Transverse colon (tissue), 4 donors: ENCODE measurements around the gene AIG1.

Experiments
- EP300 ChIP-seq: sonication (generic); formaldehyde crosslinking; IDR thresholded peaks from one replicate; pipeline ENCODE4 v1.6.1; 2017; ENCODE audit warnings: antibody characterized with exemption, low read depth
- POLR2A ChIP-seq: fragments of 450-650 bp; IDR thresholded peaks from one replicate; pipeline ENCODE4 v1.6.1; 2016; ENCODE audit warnings: antibody characterized with exemption, mild to moderate bottlenecking, moderate library complexity
- POLR2AphosphoS5 ChIP-seq, 3 donors: sonication (generic); formaldehyde crosslinking; IDR thresholded peaks; one replicate each; pipeline ENCODE4 v1.6.1; 2016; ENCODE audit warnings: antibody characterized with exemption in 3 of 3
- TF ChIP-seq, protein P1 (sequence below), 5 experiments: fragments of 200-600 bp in 3 of 5; fragments of 450-650 bp in 2 of 5; sonication (generic) in 3 of 5; IDR thresholded peaks; 1 replicate in 2 of 5; 2 replicates in 3 of 5; pipeline ENCODE4 v1.5.1; 2016 to 2017; ENCODE audit warnings: antibody characterized with exemption in 5 of 5, inconsistent platforms in 3 of 5, mild to moderate bottlenecking in 2 of 5, moderate library complexity in 1 of 5

- TF ChIP-seq POLR2A, result no peak
- TF ChIP-seq, protein P1, sequence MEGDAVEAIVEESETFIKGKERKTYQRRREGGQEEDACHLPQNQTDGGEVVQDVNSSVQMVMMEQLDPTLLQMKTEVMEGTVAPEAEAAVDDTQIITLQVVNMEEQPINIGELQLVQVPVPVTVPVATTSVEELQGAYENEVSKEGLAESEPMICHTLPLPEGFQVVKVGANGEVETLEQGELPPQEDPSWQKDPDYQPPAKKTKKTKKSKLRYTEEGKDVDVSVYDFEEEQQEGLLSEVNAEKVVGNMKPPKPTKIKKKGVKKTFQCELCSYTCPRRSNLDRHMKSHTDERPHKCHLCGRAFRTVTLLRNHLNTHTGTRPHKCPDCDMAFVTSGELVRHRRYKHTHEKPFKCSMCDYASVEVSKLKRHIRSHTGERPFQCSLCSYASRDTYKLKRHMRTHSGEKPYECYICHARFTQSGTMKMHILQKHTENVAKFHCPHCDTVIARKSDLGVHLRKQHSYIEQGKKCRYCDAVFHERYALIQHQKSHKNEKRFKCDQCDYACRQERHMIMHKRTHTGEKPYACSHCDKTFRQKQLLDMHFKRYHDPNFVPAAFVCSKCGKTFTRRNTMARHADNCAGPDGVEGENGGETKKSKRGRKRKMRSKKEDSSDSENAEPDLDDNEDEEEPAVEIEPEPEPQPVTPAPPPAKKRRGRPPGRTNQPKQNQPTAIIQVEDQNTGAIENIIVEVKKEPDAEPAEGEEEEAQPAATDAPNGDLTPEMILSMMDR (IDR thresholded peaks at IDR 0.05), result no peak
- no peak for TF ChIP-seq EP300
- no peak for TF ChIP-seq POLR2AphosphoS5 (IDR thresholded peaks at IDR 0.05)
Observed at GRCh38 chr6:143109196-143109595, 48.5 kb downstream of the AIG1 start.
